Measurements from ENCODE around the gene SRP14. TPM values are rescaled to one million over a fixed set of nuclear protein-coding genes. Genes with fewer than 3 reads are reported as not detected.
A peak's percentile ranks its signal among the peaks of the same experiment; 100 is the strongest.
"Not testable (repeated sequence)": the region's sequence is repeated elsewhere in the genome, so short reads cannot be mapped to it uniquely, and the experiment has no call there.

The SRP14 gene
- total RNA-seq = 100 to 1,000 TPM; 148 to 160 TPM
- long read RNA-seq, donor 1, transcript SRP14-201 (5 exons, 1,077 nt) = major isoform, 88 of 96 reads
- long read RNA-seq, donor 1, partial matches to known transcripts = 3 of 96 reads
- long read RNA-seq, donor 1, other reads (novel, unspliced or antisense) = 3 of 96 reads
- long read RNA-seq, donor 2, transcript SRP14-201 (5 exons, 1,077 nt) = major isoform, 218 of 253 reads
- long read RNA-seq, donor 2, transcript SRP14-204 (4 exons, 780 nt) = minor isoform, 13 of 253 reads
- long read RNA-seq, donor 2, partial matches to known transcripts = 2 of 253 reads
- long read RNA-seq, donor 2, other reads (novel, unspliced or antisense) = 19 of 253 reads

GRCh38 chr15:40038638-40039543, at the start of gene SRP14:
TSS of gene SRP14 (minus strand) at chr15:40039181. CDS start at chr15:40039116, 65 bp downstream.
- intact Hi-C loops (cut with DNase I) = no loop called here
- DNase-seq (ENCODE audit: low spot score) = peak; percentile 98

- intact Hi-C loops (cut with DNase I) = no loop called here
Measured at GRCh38 chr15:40087991-40088928, 49.3 kb upstream of the SRP14 start.

GRCh38 chr15:40087068-40087810, 48.3 kb upstream of the SRP14 start:
- no peak for DNase-seq (ENCODE audit: low spot score)
- intact Hi-C loops (cut with DNase I) = no loop called here

More at GRCh38 chr15:40087991-40088928, 49.3 kb upstream of the SRP14 start:
- peak; percentile 90 for DNase-seq (ENCODE audit: low spot score)

GRCh38 chr15:40085266-40085665, 46.3 kb upstream of the SRP14 start:
- no peak for DNase-seq (ENCODE audit: low spot score)
- intact Hi-C loops (cut with DNase I) = no loop called here

GRCh38 chr15:40084650-40085049, 45.7 kb upstream of the SRP14 start:
- DNase-seq (ENCODE audit: low spot score) = no peak

GRCh38 chr15:40082195-40082883, 43.4 kb upstream of the SRP14 start:
- no peak for DNase-seq (ENCODE audit: low spot score)
- intact Hi-C loops (cut with DNase I) = no loop called here

More at GRCh38 chr15:40084650-40085049, 45.7 kb upstream of the SRP14 start:
- intact Hi-C loops (cut with DNase I) = no loop called here

- intact Hi-C loops (cut with DNase I) = no loop called here
- DNase-seq (ENCODE audit: low spot score) = peak; percentile 84
Measured at GRCh38 chr15:40081691-40082194, 42.8 kb upstream of the SRP14 start.

GRCh38 chr15:40080847-40081246, 41.9 kb upstream of the SRP14 start:
- no peak for DNase-seq (ENCODE audit: low spot score)
- intact Hi-C loops (cut with DNase I) = no loop called here

- intact Hi-C loops (cut with DNase I) = no loop called here
- no peak for DNase-seq (ENCODE audit: low spot score)
Measured at GRCh38 chr15:40080104-40080503, 41.1 kb upstream of the SRP14 start.

GRCh38 chr15:40079456-40079855, 40.5 kb upstream of the SRP14 start:
- intact Hi-C loops (cut with DNase I) = no loop called here
- DNase-seq (ENCODE audit: low spot score) = peak; percentile 10

- intact Hi-C loops (cut with DNase I) = no loop called here
- DNase-seq (ENCODE audit: low spot score) = no peak
Measured at GRCh38 chr15:40075298-40076044, 36.5 kb upstream of the SRP14 start.

- intact Hi-C loops (cut with DNase I); DNase-seq (ENCODE audit: low spot score): not testable (repeated sequence)
Measured at GRCh38 chr15:40074656-40075055, 35.7 kb upstream of the SRP14 start.

- intact Hi-C loops (cut with DNase I); DNase-seq (ENCODE audit: low spot score): not testable (repeated sequence)
Measured at GRCh38 chr15:40073716-40074490, 34.9 kb upstream of the SRP14 start.

- no peak for DNase-seq (ENCODE audit: low spot score)
- intact Hi-C loops (cut with DNase I) = no loop called here
Measured at GRCh38 chr15:40072216-40072990, 33.4 kb upstream of the SRP14 start.

GRCh38 chr15:40070608-40071218, 31.7 kb upstream of the SRP14 start:
- DNase-seq (ENCODE audit: low spot score) = no peak
- intact Hi-C loops (cut with DNase I) = no loop called here

Data from posterior vena cava (tissue), 2 donors.